Neural progenitor cell (in vitro differentiated cells): ENCODE measurements around the gene DCAF5. TPM values are rescaled to one million over a fixed set of nuclear protein-coding genes. Genes with fewer than 3 reads are reported as not detected.

ENCODE experiments used
- DNase-seq: peaks from one replicate; pipeline ENCODE4 v3.0.0-alpha.2; 2016; ENCODE audit warnings: low spot score
- H2AFZ ChIP-seq: fragments of 200-600 bp; sonication (generic); replicated peaks from 2 replicates; pipeline ENCODE4 v1.6.1; 2016; ENCODE audit warnings: antibody characterized with exemption
- H3F3A ChIP-seq: fragments of 200-600 bp; sonication (generic); 2 replicates; pipeline ENCODE4 v1.6.1; 2016; ENCODE audit warnings: antibody characterized with exemption, low read depth
- H3K27ac ChIP-seq: fragments of 200-600 bp; sonication (generic); 2 replicates; pipeline ENCODE4 v1.5.1; 2016; ENCODE audit warnings: mild to moderate bottlenecking
- H3K27me3 ChIP-seq: fragments of 200-600 bp; sonication (generic); 2 replicates; pipeline ENCODE4 v1.6.1; 2016; ENCODE audit warnings: mild to moderate bottlenecking, moderate library complexity
- H3K36me3 ChIP-seq: fragments of 200-600 bp; sonication (generic); 2 replicates; pipeline ENCODE4 v1.5.1; 2016
- H3K4me1 ChIP-seq: fragments of 200-600 bp; sonication (generic); 2 replicates; pipeline ENCODE4 v1.6.1; 2016; ENCODE audit warnings: mixed run types
- H3K4me2 ChIP-seq: fragments of 200-600 bp; sonication (generic); 2 replicates; pipeline ENCODE4 v1.6.1; 2016
- H3K4me3 ChIP-seq: fragments of 200-600 bp; sonication (generic); 2 replicates; pipeline ENCODE4 v1.5.1; 2016
- H3K79me2 ChIP-seq: fragments of 200-600 bp; sonication (generic); 2 replicates; pipeline ENCODE4 v1.6.1; 2016; ENCODE audit warnings: low read depth
- H3K9ac ChIP-seq: fragments of 200-600 bp; sonication (generic); 2 replicates; pipeline ENCODE4 v1.6.1; 2016
- H3K9me3 ChIP-seq: fragments of 200-600 bp; sonication (generic); 2 replicates; pipeline ENCODE4 v1.5.1; 2016; ENCODE audit warnings: low read depth
- H4K20me1 ChIP-seq: fragments of 200-600 bp; sonication (generic); 2 replicates; pipeline ENCODE4 v1.6.1; 2016; ENCODE audit warnings: low read depth
- H3K27ac Mint-ChIP-seq: 3 replicates; pipeline ENCODE4 v1.8.0; 2021; ENCODE audit warnings: mixed read lengths
- H3K27me3 Mint-ChIP-seq: 2 replicates; pipeline ENCODE4 v1.8.0; 2022; ENCODE audit warnings: low read depth, mild to moderate bottlenecking, inconsistent platforms, moderate library complexity, mixed read lengths; ENCODE audit not compliant: insufficient read depth
- H3K36me3 Mint-ChIP-seq: 3 replicates; pipeline ENCODE4 v1.8.0; 2021; ENCODE audit warnings: mixed read lengths
- H3K4me1 Mint-ChIP-seq: 3 replicates; pipeline ENCODE4 v1.8.0; 2021; ENCODE audit warnings: mixed read lengths
- H3K4me3 Mint-ChIP-seq: 3 replicates; pipeline ENCODE4 v1.8.0; 2021; ENCODE audit warnings: mild to moderate bottlenecking, moderate library complexity, mixed read lengths
- H3K9me3 Mint-ChIP-seq: 3 replicates; pipeline ENCODE4 v1.8.0; 2020; ENCODE audit warnings: mixed read lengths
- EZH2 ChIP-seq: fragments of 200-600 bp; sonication (generic); IDR thresholded peaks from 2 replicates; pipeline ENCODE4 v1.6.1; 2017; ENCODE audit warnings: antibody characterized with exemption, mild to moderate bottlenecking, moderate library complexity
- EZH2phosphoT487 ChIP-seq: fragments of 200-600 bp; sonication (generic); IDR thresholded peaks from 2 replicates; pipeline ENCODE4 v1.6.1; 2017; ENCODE audit warnings: antibody characterized with exemption
- total RNA-seq: library from RNA; depleted of rRNA; stranded (reverse); fragments of >200 nt; gene quantifications from 2 replicates; pipeline ENCODE4 v1.2.3, GENCODE V29; 2015; ENCODE audit warnings: low replicate concordance
- TF ChIP-seq, protein P1 (sequence below): fragments of 200-600 bp; sonication (generic); IDR thresholded peaks from 2 replicates; pipeline ENCODE4 v1.5.1; 2017; ENCODE audit warnings: antibody characterized with exemption, mild to moderate bottlenecking

DCAF5 gene
- total RNA-seq, 1 donor from 2014 or later: 22.4 TPM

DNA sequence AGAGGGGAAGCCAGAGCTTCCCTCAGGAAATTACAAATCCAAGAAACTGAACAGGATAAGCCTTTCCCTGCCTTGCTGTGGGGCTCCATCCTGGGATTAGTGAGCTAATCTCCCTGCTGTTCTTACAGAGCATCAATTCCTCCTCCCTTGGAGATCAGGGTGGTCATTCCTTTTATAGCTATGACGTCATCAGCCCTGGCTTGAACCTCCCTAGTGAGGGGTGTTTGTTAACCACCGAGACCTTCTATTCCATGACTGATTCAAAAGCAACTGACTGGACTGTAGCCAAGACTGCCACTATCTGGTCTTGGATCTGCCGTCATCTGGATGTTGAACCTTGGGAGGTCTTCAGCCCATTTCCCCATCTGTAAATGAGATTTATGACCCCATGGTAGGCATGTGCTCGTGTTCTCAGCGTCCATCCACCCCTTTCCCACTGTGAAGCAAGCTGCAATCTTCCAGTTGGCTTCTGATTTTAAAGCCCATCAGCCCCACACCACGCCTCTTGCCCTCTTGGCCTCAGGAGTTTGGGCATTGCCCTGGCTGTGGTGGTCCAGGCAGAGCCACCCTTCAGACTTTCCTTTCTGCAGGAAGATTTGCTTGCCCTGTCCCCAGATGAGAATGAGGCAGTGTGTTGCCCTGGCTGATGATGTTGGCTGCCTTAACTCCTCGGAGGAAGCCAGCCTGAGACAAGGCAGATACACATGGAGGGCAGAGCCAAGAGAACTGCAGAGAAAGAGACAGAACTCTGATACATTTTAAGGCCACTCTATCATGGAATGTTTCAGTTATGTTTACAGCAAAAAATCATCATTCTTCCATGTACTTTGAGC lies 114.2 kb downstream of the DCAF5 start:
- Histone ChIP-seq H3K9ac (no peak overlapping the region), H3K9me3 (no peaks in the 10 kb centered on the region), H3K4me1 (peaks cover 19% of the 10 kb centered on the region), H3K27ac (no peak overlapping the region), H3K79me2 (no peaks in the 10 kb centered on the region), H3K36me3 (no peaks in the 10 kb centered on the region), H2AFZ (no peak overlapping the region), H3K27me3 (peaks cover 11% of the 10 kb centered on the region), H3F3A (peaks cover 18% of the 10 kb centered on the region), H4K20me1 (no peaks in the 10 kb centered on the region), H3K4me2 (peak overlapping the region; percentile 12), H3K4me3 (no peak overlapping the region)
- H3K36me3 Mint-ChIP-seq: no peaks in the 10 kb centered on the region
- no peaks in the 10 kb centered on the region for H3K9me3 Mint-ChIP-seq
- no peak overlapping the region for H3K4me3 Mint-ChIP-seq
- TF ChIP-seq EZH2 (no peak), EZH2phosphoT487 (no peak)
- TF ChIP-seq, protein P1, sequence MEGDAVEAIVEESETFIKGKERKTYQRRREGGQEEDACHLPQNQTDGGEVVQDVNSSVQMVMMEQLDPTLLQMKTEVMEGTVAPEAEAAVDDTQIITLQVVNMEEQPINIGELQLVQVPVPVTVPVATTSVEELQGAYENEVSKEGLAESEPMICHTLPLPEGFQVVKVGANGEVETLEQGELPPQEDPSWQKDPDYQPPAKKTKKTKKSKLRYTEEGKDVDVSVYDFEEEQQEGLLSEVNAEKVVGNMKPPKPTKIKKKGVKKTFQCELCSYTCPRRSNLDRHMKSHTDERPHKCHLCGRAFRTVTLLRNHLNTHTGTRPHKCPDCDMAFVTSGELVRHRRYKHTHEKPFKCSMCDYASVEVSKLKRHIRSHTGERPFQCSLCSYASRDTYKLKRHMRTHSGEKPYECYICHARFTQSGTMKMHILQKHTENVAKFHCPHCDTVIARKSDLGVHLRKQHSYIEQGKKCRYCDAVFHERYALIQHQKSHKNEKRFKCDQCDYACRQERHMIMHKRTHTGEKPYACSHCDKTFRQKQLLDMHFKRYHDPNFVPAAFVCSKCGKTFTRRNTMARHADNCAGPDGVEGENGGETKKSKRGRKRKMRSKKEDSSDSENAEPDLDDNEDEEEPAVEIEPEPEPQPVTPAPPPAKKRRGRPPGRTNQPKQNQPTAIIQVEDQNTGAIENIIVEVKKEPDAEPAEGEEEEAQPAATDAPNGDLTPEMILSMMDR: no peak
- H3K4me1 Mint-ChIP-seq: peaks cover 46% of the 10 kb centered on the region
- peaks cover 8% of the 10 kb centered on the region for H3K27me3 Mint-ChIP-seq
- H3K27ac Mint-ChIP-seq: peak overlapping the region; percentile 44
- peak; percentile 56 for DNase-seq

DNA sequence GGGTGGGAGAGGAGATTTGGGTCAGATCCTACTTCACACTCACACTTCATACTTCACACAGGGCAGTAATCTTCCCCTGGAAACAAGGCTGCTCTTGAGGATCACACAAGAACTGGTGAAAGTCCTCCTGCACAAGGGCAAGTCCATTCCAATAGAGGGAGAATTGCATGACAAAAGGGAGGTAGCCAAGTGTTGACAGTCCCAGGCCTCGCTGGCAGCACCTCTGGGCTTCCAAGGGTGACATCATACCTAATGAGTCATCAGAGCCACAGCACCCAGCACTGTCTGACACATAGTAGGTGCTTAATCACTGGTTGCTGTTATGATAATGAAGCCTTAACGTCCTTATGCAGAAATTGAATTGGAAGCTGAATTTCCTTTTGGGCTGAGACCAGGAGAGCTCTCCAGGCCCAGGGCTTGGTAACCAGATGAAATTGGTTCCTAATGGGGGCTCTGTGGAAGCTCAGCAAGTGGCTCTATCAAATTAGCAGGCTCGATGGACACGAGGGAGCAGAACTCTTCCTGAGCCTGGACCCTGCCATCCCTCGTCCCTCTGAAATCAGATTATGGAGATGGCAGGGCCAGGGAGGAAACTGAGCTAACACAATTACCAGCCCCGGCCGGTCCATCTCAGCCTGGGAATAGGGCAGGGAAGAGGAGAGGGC lies 115.0 kb downstream of the DCAF5 start:
- H3K9me3 Mint-ChIP-seq: no peaks in the 10 kb centered on the region
- H3K27ac ChIP-seq: no peak overlapping the region
- no peaks in the 10 kb centered on the region for H4K20me1 ChIP-seq
- peaks cover 14% of the 10 kb centered on the region for H3F3A ChIP-seq
- no peak overlapping the region for H3K4me3 ChIP-seq
- H3K9ac ChIP-seq: no peak overlapping the region
- peaks cover 11% of the 10 kb centered on the region for H3K4me1 ChIP-seq
- no peaks in the 10 kb centered on the region for H3K9me3 ChIP-seq
- no peaks in the 10 kb centered on the region for H3K79me2 ChIP-seq
- no peak overlapping the region for H3K4me3 Mint-ChIP-seq
- peaks cover 8% of the 10 kb centered on the region for H3K27me3 ChIP-seq
- H3K4me2 ChIP-seq: peak overlapping the region; percentile 12
- H3K4me1 Mint-ChIP-seq: peaks cover 39% of the 10 kb centered on the region
- H2AFZ ChIP-seq: no peak overlapping the region
- no peaks in the 10 kb centered on the region for H3K36me3 Mint-ChIP-seq
- H3K27ac Mint-ChIP-seq: no peak overlapping the region
- H3K36me3 ChIP-seq: no peaks in the 10 kb centered on the region
- TF ChIP-seq, protein P1: no peak
- no peak for TF ChIP-seq EZH2
- no peak for TF ChIP-seq EZH2phosphoT487
- peaks cover 8% of the 10 kb centered on the region for H3K27me3 Mint-ChIP-seq
- DNase-seq: no peak

DNA sequence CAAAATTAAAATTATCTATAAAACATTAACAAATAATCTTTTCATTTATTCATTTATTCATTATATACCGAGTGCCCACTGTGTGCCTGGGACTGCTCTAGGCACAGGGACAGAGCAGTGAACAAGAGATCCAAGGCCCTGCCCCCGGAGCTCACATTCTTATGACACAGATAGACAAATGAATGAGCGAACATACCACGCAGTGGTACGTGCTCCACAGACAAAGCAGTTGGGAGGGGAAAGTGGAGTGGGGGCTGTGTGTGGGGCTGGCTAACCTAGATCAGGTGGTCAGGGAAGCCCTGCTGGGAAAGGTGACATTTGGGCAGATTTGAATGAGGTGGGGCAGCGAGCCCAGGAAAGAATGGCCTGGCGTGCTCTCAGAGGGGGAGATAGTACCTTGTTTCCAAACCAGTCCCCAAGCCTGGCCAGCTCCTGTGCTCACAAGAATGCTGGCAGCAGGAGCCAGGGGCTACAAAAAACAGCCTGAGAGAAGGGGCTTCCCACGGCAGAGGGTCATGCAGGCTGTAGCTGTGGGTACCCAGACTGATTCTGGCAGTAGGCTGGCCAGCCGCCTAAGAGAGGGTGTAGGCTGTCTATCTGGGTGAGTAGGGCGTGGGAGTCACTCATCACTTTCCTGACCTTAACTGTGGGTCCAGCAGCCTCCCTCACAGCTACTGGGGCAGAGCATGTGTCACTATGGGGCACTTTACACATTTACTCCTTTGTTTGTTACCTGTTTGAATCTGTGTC lies 116.0 kb downstream of the DCAF5 start:
- Histone ChIP-seq H3F3A (peaks cover 10% of the 10 kb centered on the region), H3K4me2 (no peak overlapping the region), H3K9ac (no peak overlapping the region), H3K79me2 (no peaks in the 10 kb centered on the region), H3K4me3 (no peak overlapping the region), H3K9me3 (no peaks in the 10 kb centered on the region), H3K27ac (no peak overlapping the region), H3K4me1 (peaks cover 7% of the 10 kb centered on the region), H3K27me3 (no peaks in the 10 kb centered on the region), H2AFZ (peak overlapping the region; percentile 57), H3K36me3 (no peaks in the 10 kb centered on the region), H4K20me1 (no peaks in the 10 kb centered on the region)
- DNase-seq: no peak
- H3K27me3 Mint-ChIP-seq: peaks cover 8% of the 10 kb centered on the region
- no peaks in the 10 kb centered on the region for H3K9me3 Mint-ChIP-seq
- H3K4me1 Mint-ChIP-seq: peaks cover 29% of the 10 kb centered on the region
- no peak overlapping the region for H3K27ac Mint-ChIP-seq
- no peak for TF ChIP-seq EZH2phosphoT487
- no peak for TF ChIP-seq EZH2
- TF ChIP-seq, protein P1: no peak
- H3K4me3 Mint-ChIP-seq: no peak overlapping the region
- H3K36me3 Mint-ChIP-seq: no peaks in the 10 kb centered on the region
